HEK293T (cell line): Measurements from ENCODE around the gene TREML1.

Source experiments
- CTCF ChIA-PET: fragments of 350-600 bp; formaldehyde crosslinking; extraction: SDS; loops from one replicate; lab custom pipeline; 2021; ENCODE audit warnings: antibody characterized with exemption, inconsistent platforms; lab: Yijun Ruan, JAX
- POLR2A ChIA-PET: fragments of 350-600 bp; formaldehyde crosslinking; extraction: SDS; loops from one replicate; lab custom pipeline; 2020; ENCODE audit warnings: antibody characterized with exemption, inconsistent platforms; lab: Yijun Ruan, JAX
- DNase-seq: peaks from one replicate; pipeline ENCODE4 v3.0.0; 2012; ENCODE audit warnings: mixed read lengths; ENCODE audit errors: extremely low spot score
- ARNT ChIP-seq: fragments of 450-650 bp; IDR thresholded peaks from 2 replicates; pipeline ENCODE4 v1.6.1; 2017; ENCODE audit warnings: mild to moderate bottlenecking
- BHLHE40 ChIP-seq: fragments of 450-650 bp; IDR thresholded peaks from 2 replicates; pipeline ENCODE4 v1.6.1; 2016; ENCODE audit warnings: mild to moderate bottlenecking, moderate library complexity, borderline replicate concordance
- CTBP1 ChIP-seq: fragments of 450-650 bp; IDR thresholded peaks from 2 replicates; pipeline ENCODE4 v1.6.1; 2016; ENCODE audit warnings: borderline replicate concordance
- ELF4 ChIP-seq: fragments of 450-650 bp; IDR thresholded peaks from 2 replicates; pipeline ENCODE4 v1.6.1; 2017; ENCODE audit warnings: antibody characterized with exemption
- FOXA1 ChIP-seq: fragments of 450-650 bp; IDR thresholded peaks from 2 replicates; pipeline ENCODE4 v1.6.1; 2016; ENCODE audit warnings: mild to moderate bottlenecking
- FOXK2 ChIP-seq: fragments of 450-650 bp; IDR thresholded peaks from 2 replicates; pipeline ENCODE4 v1.6.1; 2016; ENCODE audit warnings: mild to moderate bottlenecking
- FOXM1 ChIP-seq: fragments of 450-650 bp; IDR thresholded peaks from 2 replicates; pipeline ENCODE4 v1.6.1; 2017; ENCODE audit warnings: mild to moderate bottlenecking, borderline replicate concordance
- HDGF ChIP-seq: fragments of 450-650 bp; IDR thresholded peaks from 2 replicates; pipeline ENCODE4 v1.6.1; 2017; ENCODE audit warnings: antibody characterized with exemption, borderline replicate concordance
- L3MBTL2 ChIP-seq: fragments of 450-650 bp; conservative IDR thresholded peaks from 2 replicates; pipeline ENCODE4 v1.6.1; 2016; ENCODE audit warnings: mild to moderate bottlenecking
- LEF1 ChIP-seq: fragments of 450-650 bp; IDR thresholded peaks from 2 replicates; pipeline ENCODE4 v1.6.1; 2017; ENCODE audit warnings: mild to moderate bottlenecking, borderline replicate concordance
- NFRKB ChIP-seq: fragments of 450-650 bp; IDR thresholded peaks from 2 replicates; pipeline ENCODE4 v1.6.1; 2016; ENCODE audit warnings: mild to moderate bottlenecking, moderate library complexity
- PKNOX1 ChIP-seq: fragments of 450-650 bp; IDR thresholded peaks from 2 replicates; pipeline ENCODE4 v1.6.1; 2016
- SP1 ChIP-seq: fragments of 450-650 bp; IDR thresholded peaks from 2 replicates; pipeline ENCODE4 v1.6.1; 2017
- SUZ12 ChIP-seq: fragments of 450-650 bp; IDR thresholded peaks from 2 replicates; pipeline ENCODE4 v1.6.1; 2016; ENCODE audit warnings: mild to moderate bottlenecking
- TARDBP ChIP-seq: fragments of 450-650 bp; IDR thresholded peaks from 2 replicates; pipeline ENCODE4 v1.6.1; 2016
- ZNF384 ChIP-seq: fragments of 450-650 bp; IDR thresholded peaks from 2 replicates; pipeline ENCODE4 v1.6.1; 2016

Gene TREML1

GRCh38 chr6:41161851-41162552 is 7.9 kb upstream of the TREML1 start:
- ChIA-PET CTCF (no interaction called here), POLR2A (no interaction called here)
- DNase-seq: no peak
- TF ChIP-seq FOXM1 (no peak), HDGF (no peak), CTBP1 (no peak), BHLHE40 (no peak), ELF4 (no peak), ARNT (no peak), ZNF384 (no peak), SP1 (no peak), L3MBTL2 (no peak), SUZ12 (no peak)

- POLR2A ChIA-PET: no interaction called here
- TF ChIP-seq ELF4 (no peak), FOXK2 (no peak), NFRKB (no peak), L3MBTL2 (no peak), HDGF (no peak), LEF1 (no peak), FOXM1 (no peak), FOXA1 (no peak), BHLHE40 (no peak), CTBP1 (no peak), TARDBP (no peak), SUZ12 (no peak), ARNT (no peak), ZNF384 (no peak)
- CTCF ChIA-PET: no interaction called here
- no peak for DNase-seq
These were observed 7.2 kb upstream of the TREML1 start for GRCh38 chr6:41161380-41161779.

- ChIA-PET POLR2A (no interaction called here), CTCF (no interaction called here)
- TF ChIP-seq HDGF (no peak), ZNF384 (no peak), TARDBP (no peak), BHLHE40 (no peak), NFRKB (no peak), CTBP1 (no peak), ARNT (no peak), PKNOX1 (no peak), SUZ12 (no peak), SP1 (no peak), FOXA1 (no peak), ELF4 (no peak), FOXM1 (no peak), L3MBTL2 (no peak), FOXK2 (no peak), LEF1 (no peak)
- no peak for DNase-seq
These were observed 6.8 kb upstream of the TREML1 start for GRCh38 chr6:41160933-41161332.

- TF ChIP-seq FOXA1 (no peak), FOXK2 (no peak), CTBP1 (no peak), ZNF384 (no peak), LEF1 (no peak), BHLHE40 (no peak), FOXM1 (no peak), ELF4 (no peak), PKNOX1 (no peak), SUZ12 (no peak)
- no peak for DNase-seq
- CTCF ChIA-PET: no interaction called here
- POLR2A ChIA-PET: no interaction called here
These were observed 5.4 kb upstream of the TREML1 start for GRCh38 chr6:41159415-41160082.

- ChIA-PET POLR2A (no interaction called here), CTCF (no interaction called here)
- TF ChIP-seq CTBP1 (no peak), ELF4 (no peak), FOXK2 (no peak), BHLHE40 (no peak), HDGF (no peak), FOXM1 (no peak), ZNF384 (no peak), PKNOX1 (no peak), TARDBP (no peak), NFRKB (no peak), LEF1 (no peak), SUZ12 (no peak)
- no peak for DNase-seq
These were observed 3.2 kb upstream of the TREML1 start for GRCh38 chr6:41157323-41157722.
